Liver (tissue), 3 donors: Measurements from ENCODE around the gene ZC3H8.
"Not testable (repeated sequence)": the region's sequence is repeated elsewhere in the genome, so short reads cannot be mapped to it uniquely, and the experiment has no call there.

ENCODE experiments used
- RAD21 ChIP-seq, 2 donors: IDR thresholded peaks; 2 replicates each; pipeline ENCODE4 v1.6.1; 2016; ENCODE audit warnings: antibody characterized with exemption in 2 of 2, mild to moderate bottlenecking in 2 of 2
- TF ChIP-seq, protein P1 (sequence below): fragments of 150-350 bp; IDR thresholded peaks from 2 replicates; pipeline ENCODE4 v1.5.1; 2017; ENCODE audit warnings: improper control_type of control experiment, low read depth, low read length; ENCODE audit not compliant: missing input control
- TF ChIP-seq, protein P2 (sequence below): IDR thresholded peaks from 2 replicates; pipeline ENCODE4 v1.6.1; 2016; ENCODE audit warnings: antibody characterized with exemption
- donor health status: healthy.
- donor health status: healthy.

DNA sequence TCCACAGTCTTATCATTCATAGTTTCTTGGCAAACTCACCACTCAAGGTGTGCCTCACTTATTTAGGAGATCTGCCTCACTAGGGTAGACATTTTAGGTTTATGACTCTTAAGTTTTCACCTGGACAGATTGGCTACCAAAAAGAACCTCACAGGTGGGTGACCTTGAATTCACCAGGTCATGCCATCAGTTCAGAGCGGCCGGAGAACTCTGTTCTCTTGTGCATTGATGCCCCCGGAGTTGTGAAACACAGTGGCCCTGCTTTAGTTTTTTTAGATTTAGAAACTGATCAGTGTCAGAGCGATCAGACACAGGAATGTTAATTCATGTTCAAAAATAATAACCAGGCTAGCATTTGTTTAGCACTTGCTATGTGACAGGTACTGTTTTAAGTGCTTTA, 27.2 kb upstream of the ZC3H8 start:
- TF ChIP-seq, protein P1, sequence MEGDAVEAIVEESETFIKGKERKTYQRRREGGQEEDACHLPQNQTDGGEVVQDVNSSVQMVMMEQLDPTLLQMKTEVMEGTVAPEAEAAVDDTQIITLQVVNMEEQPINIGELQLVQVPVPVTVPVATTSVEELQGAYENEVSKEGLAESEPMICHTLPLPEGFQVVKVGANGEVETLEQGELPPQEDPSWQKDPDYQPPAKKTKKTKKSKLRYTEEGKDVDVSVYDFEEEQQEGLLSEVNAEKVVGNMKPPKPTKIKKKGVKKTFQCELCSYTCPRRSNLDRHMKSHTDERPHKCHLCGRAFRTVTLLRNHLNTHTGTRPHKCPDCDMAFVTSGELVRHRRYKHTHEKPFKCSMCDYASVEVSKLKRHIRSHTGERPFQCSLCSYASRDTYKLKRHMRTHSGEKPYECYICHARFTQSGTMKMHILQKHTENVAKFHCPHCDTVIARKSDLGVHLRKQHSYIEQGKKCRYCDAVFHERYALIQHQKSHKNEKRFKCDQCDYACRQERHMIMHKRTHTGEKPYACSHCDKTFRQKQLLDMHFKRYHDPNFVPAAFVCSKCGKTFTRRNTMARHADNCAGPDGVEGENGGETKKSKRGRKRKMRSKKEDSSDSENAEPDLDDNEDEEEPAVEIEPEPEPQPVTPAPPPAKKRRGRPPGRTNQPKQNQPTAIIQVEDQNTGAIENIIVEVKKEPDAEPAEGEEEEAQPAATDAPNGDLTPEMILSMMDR, result not testable (repeated sequence)
- TF ChIP-seq, protein P2, sequence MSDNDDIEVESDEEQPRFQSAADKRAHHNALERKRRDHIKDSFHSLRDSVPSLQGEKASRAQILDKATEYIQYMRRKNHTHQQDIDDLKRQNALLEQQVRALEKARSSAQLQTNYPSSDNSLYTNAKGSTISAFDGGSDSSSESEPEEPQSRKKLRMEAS, result not testable (repeated sequence)
- peak; percentile 11 to 21 for TF ChIP-seq RAD21 (IDR thresholded peaks at IDR 0.05)
